Stimulated activated memory B cell treated with anti-CD40 and anti-IgM and Interleukin-4, amounts not matched to agents 10 μg/mL and 1 μg/mL and 100 μg/mL, for 72 hours (primary cell): ENCODE results near the gene TAF11.
"Not testable (repeated sequence)": the region's sequence is repeated elsewhere in the genome, so short reads cannot be mapped to it uniquely, and the experiment has no call there.

Source experiments
- ATAC-seq: fragments of 150-1000 bp; cut with Tn5 transposase; 2 replicates; pipeline ENCODE4 v1.10.0; 2021
- H3K27ac Mint-ChIP-seq: one replicate; pipeline ENCODE4 v1.8.0; 2022; ENCODE audit warnings: mild to moderate bottlenecking, mixed read lengths
- H3K27me3 Mint-ChIP-seq: one replicate; pipeline ENCODE4 v1.8.0; 2022; ENCODE audit warnings: mixed read lengths
- H3K36me3 Mint-ChIP-seq: one replicate; pipeline ENCODE4 v1.8.0; 2022; ENCODE audit warnings: mixed read lengths
- H3K4me1 Mint-ChIP-seq: one replicate; pipeline ENCODE4 v1.8.0; 2022; ENCODE audit warnings: mixed read lengths
- H3K4me3 Mint-ChIP-seq: one replicate; pipeline ENCODE4 v1.8.0; 2022; ENCODE audit warnings: mild to moderate bottlenecking, moderate library complexity, mixed read lengths
- H3K9me3 Mint-ChIP-seq: one replicate; pipeline ENCODE4 v1.8.0; 2022; ENCODE audit warnings: mixed read lengths

Gene TAF11, protein sequence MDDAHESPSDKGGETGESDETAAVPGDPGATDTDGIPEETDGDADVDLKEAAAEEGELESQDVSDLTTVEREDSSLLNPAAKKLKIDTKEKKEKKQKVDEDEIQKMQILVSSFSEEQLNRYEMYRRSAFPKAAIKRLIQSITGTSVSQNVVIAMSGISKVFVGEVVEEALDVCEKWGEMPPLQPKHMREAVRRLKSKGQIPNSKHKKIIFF

DNA sequence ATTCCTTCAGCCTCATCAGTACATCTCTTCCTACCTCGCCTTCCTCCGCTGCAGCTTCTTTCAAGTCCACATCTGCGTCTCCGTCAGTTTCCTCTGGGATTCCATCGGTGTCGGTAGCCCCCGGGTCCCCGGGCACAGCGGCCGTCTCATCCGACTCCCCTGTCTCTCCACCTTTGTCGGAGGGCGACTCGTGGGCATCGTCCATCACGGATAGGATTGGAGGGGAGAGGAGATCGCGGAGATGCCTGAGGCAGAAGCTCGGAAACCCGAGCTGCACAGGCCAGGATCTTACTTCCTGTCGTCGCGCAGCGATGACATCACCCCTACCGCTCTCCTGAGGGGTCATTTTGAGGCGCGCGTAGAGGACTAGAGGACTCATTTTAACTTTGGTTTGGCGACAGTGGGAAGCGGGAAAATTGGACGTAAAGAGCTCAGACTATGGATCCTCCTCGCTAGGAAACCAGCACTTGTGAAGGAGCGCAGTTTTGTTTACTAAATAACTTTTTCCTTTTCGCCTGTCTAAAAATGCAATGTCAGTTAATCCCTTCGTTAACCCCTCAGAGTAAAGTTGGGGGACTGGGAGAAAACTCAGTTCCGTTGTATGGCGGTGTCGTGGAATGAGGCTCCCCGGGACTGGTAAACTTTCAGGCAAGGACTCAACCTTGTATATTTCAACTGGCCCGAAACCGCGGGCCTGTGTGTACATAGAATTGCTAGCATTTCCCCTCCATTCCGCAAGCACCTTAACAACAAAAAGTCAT, at the start of gene TAF11:
TSS of gene TAF11 (minus strand) at position 290 of the 761 bp plus-strand sequence. CDS start at position 205, 85 bp downstream.
- peaks cover 4% of the 10 kb centered on the region for H3K9me3 Mint-ChIP-seq
- peak within 1 kb of the TSS; percentile 97 for H3K27ac Mint-ChIP-seq
- peaks cover 56% of the 10 kb centered on the region for H3K4me1 Mint-ChIP-seq
- no peaks in the 10 kb centered on the region for H3K27me3 Mint-ChIP-seq
- peaks cover 23% of the 10 kb centered on the region for H3K36me3 Mint-ChIP-seq
- peak within 1 kb of the TSS; percentile 99 for H3K4me3 Mint-ChIP-seq
- ATAC-seq = peak; percentile 86

DNA sequence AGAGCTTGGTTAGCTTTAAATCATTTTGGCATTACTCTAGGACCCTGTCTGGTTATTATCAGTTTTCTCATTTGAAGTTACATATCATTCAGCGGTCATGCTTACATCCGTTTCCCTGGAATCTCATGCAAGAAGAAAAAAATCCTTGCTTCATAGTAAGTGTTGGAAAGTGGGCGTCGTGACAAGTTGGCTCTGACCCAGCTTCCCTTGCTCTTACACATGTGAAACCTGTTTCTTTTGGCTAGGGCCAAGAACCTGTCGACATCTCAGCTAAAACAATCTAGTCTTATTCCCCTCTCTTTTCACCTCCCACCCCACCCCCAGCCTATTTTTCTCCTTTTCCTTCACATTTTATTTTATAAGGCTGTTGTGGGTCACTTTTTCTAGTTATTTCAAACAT, 46.7 kb upstream of the TAF11 start:
- Mint-ChIP-seq H3K27me3 (no peaks in the 10 kb centered on the region), H3K36me3 (peaks cover 15% of the 10 kb centered on the region), H3K4me3 (no peak overlapping the region), H3K27ac (no peak overlapping the region), H3K9me3 (no peaks in the 10 kb centered on the region), H3K4me1 (peaks cover 5% of the 10 kb centered on the region)
- no peak for ATAC-seq

DNA sequence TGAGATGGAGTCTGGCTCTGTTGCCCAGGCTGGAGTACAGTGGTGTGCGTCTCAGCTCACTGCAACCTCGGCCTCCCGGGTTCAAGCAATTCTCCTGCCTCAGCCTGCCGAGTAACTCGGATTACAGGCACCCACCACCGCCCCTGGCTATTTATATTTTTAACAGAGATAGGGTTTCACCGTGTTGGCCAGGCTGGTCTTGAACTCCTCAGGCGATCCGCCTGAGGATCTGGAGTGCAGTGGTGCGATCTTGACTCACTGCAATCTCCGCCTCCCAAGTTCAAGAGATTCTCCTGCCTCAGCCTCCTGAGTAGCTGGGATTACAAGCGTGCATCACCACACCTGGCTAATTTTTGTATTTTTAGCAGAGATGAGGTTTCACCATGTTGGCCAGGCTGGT, 44.4 kb upstream of the TAF11 start:
- not testable (repeated sequence) for H3K27me3 Mint-ChIP-seq, ATAC-seq, H3K9me3 Mint-ChIP-seq, H3K4me3 Mint-ChIP-seq, H3K27ac Mint-ChIP-seq
- Mint-ChIP-seq H3K4me1 (peaks cover 28% of the 10 kb centered on the region), H3K36me3 (peaks cover 15% of the 10 kb centered on the region)

DNA sequence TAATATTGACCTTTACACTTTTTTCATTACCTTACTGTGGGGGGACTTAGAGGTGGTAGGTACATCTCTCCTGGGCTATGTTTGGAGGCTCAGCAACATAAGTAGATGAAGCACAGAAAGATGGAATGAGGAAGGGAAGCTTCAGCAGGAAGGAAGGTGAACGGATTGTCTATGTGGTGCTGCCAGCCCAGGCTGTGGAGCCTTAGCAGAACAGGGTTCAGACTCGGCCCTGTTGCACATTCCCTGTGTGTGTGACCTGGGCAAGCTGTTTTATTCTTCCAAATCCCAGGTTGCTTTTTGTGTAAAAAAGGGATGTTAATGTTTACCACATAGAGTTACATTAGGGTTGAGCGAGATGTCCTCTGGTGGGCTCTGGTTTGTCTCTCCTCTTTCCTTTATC, 42.4 kb upstream of the TAF11 start:
- Mint-ChIP-seq H3K4me1 (peaks cover 28% of the 10 kb centered on the region), H3K27me3 (no peaks in the 10 kb centered on the region), H3K9me3 (no peaks in the 10 kb centered on the region), H3K4me3 (no peak overlapping the region), H3K36me3 (peaks cover 15% of the 10 kb centered on the region), H3K27ac (peak overlapping the region; percentile 59)
- ATAC-seq = no peak

DNA sequence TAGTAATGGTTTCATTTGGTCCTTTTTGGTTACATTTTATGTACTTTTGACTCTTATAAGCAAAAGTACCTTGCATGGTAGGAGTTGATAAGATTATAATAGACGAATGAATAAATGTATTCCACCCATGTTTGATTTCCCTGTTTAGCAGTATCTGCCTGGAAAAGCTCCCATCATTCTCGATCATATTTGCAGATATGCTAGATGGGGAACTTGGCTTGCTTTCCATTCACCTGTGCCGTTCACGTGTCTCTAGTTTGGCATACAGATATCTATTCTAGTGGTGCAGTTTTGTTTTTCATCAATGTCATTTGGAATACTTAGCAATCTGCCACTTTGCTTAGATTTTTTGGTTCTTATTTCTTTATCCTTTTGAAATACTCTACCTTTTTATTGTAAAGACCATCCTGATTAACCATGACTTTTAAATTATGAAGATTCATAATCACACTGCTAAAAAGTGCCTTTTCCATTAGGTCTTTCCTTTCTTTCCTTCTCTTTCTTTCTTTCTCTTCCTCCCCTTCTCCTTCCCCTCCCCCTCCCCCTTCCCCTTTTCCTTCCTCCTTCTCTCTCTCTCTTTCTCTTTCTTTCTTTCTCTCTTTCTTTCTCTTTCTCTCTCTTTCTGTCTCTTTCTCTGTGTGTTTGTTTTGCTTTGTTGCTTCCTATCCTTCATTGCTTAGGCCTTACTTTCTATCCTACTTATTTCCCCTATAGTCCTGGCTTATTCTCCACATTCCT, 41.6 kb upstream of the TAF11 start:
- Mint-ChIP-seq H3K27me3 (no peaks in the 10 kb centered on the region), H3K27ac (peak overlapping the region; percentile 59), H3K9me3 (no peaks in the 10 kb centered on the region), H3K4me1 (peaks cover 28% of the 10 kb centered on the region), H3K36me3 (peaks cover 9% of the 10 kb centered on the region), H3K4me3 (no peak overlapping the region)
- no peak for ATAC-seq

DNA sequence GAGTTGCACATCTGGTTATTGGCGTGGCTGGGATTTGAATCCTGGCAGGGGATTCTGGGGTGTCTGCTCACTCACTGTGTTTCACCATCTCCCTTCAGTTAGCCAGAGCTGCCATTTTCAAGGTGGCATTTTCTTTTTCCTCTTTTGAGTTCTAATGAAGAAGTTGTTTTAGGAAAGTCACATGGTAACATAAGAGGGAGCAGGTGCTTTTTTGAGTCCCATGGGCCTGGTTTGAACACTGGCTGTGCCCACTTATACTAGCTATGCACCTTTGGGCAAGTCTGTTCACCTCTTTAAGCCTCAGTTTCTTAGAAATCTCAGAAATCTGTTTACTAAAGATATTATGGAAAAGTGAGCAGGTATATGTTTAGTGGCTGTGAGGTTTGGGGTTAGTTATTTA, 40.9 kb upstream of the TAF11 start:
- no peaks in the 10 kb centered on the region for H3K9me3 Mint-ChIP-seq
- H3K36me3 Mint-ChIP-seq = peaks cover 9% of the 10 kb centered on the region
- peaks cover 28% of the 10 kb centered on the region for H3K4me1 Mint-ChIP-seq
- H3K27me3 Mint-ChIP-seq = no peaks in the 10 kb centered on the region
- peak; percentile 45 for ATAC-seq
- peak overlapping the region; percentile 59 for H3K27ac Mint-ChIP-seq
- H3K4me3 Mint-ChIP-seq = no peak overlapping the region

DNA sequence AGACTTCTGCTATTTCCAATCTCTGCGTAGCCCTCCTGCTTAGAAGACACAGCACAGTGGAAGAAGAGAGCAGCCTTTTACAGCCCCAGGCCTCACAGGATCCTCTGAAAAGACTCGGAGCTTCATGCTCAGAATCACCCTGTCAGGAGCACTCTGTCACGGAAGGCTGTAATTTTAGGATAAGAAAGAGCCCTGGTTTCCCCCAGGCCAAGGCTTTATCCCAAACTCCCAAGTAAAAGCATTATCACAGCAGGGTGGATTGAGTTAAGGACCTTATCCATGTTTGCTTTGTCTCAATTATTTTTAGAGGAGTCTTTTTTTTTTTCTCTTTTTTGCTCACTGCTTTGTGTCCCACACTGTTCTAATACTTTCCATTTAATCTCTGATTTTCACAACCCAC, 40.4 kb upstream of the TAF11 start:
- peaks cover 9% of the 10 kb centered on the region for H3K36me3 Mint-ChIP-seq
- H3K9me3 Mint-ChIP-seq = no peaks in the 10 kb centered on the region
- peaks cover 28% of the 10 kb centered on the region for H3K4me1 Mint-ChIP-seq
- no peaks in the 10 kb centered on the region for H3K27me3 Mint-ChIP-seq
- H3K27ac Mint-ChIP-seq = peak overlapping the region; percentile 59
- ATAC-seq = no peak
- H3K4me3 Mint-ChIP-seq = no peak overlapping the region

DNA sequence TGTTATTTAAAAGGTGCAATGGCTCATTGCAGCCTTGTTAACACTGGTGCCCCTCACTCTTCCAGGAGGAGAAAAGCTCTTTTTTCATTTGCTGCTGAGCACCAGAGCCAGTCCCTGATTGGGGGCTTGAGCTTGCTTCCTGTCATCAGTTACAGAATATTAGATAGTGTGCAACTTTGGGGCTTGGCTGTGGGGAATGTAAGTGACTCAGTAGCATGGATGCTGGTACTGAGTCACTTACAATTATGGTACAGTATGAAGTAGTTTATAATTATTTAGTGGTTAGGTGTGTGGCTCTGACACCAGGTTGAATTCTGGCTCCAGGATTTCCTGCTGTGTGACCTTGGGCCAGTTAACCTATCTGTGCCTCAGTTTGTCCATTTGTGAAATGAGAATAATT, 38.8 kb upstream of the TAF11 start:
- no peak overlapping the region for H3K4me3 Mint-ChIP-seq
- no peak for ATAC-seq
- no peaks in the 10 kb centered on the region for H3K27me3 Mint-ChIP-seq
- H3K4me1 Mint-ChIP-seq = peaks cover 28% of the 10 kb centered on the region
- no peaks in the 10 kb centered on the region for H3K9me3 Mint-ChIP-seq
- no peak overlapping the region for H3K27ac Mint-ChIP-seq
- no peaks in the 10 kb centered on the region for H3K36me3 Mint-ChIP-seq

- ATAC-seq = no peak
- Mint-ChIP-seq H3K4me1 (peaks cover 28% of the 10 kb centered on the region), H3K9me3 (no peaks in the 10 kb centered on the region), H3K36me3 (no peaks in the 10 kb centered on the region), H3K27ac (no peak overlapping the region), H3K4me3 (no peak overlapping the region), H3K27me3 (no peaks in the 10 kb centered on the region)
Observed at GRCh38 chr6:34924831-34925625, 37.2 kb upstream of the TAF11 start.

GRCh38 chr6:34922177-34922663, 34.4 kb upstream of the TAF11 start:
- Mint-ChIP-seq H3K27ac (no peak overlapping the region), H3K27me3 (no peaks in the 10 kb centered on the region), H3K36me3 (no peaks in the 10 kb centered on the region), H3K4me3 (no peak overlapping the region), H3K4me1 (peaks cover 7% of the 10 kb centered on the region), H3K9me3 (no peaks in the 10 kb centered on the region)
- no peak for ATAC-seq

GRCh38 chr6:34920097-34920496, 32.3 kb upstream of the TAF11 start:
- Mint-ChIP-seq H3K27me3 (no peaks in the 10 kb centered on the region), H3K4me1 (peaks cover 7% of the 10 kb centered on the region), H3K4me3 (no peak overlapping the region), H3K36me3 (no peaks in the 10 kb centered on the region), H3K27ac (no peak overlapping the region), H3K9me3 (no peaks in the 10 kb centered on the region)
- no peak for ATAC-seq

GRCh38 chr6:34919651-34920050, 31.8 kb upstream of the TAF11 start:
- Mint-ChIP-seq H3K27ac (no peak overlapping the region), H3K27me3 (no peaks in the 10 kb centered on the region), H3K9me3 (no peaks in the 10 kb centered on the region), H3K36me3 (no peaks in the 10 kb centered on the region), H3K4me1 (peaks cover 7% of the 10 kb centered on the region), H3K4me3 (no peak overlapping the region)
- no peak for ATAC-seq

DNA sequence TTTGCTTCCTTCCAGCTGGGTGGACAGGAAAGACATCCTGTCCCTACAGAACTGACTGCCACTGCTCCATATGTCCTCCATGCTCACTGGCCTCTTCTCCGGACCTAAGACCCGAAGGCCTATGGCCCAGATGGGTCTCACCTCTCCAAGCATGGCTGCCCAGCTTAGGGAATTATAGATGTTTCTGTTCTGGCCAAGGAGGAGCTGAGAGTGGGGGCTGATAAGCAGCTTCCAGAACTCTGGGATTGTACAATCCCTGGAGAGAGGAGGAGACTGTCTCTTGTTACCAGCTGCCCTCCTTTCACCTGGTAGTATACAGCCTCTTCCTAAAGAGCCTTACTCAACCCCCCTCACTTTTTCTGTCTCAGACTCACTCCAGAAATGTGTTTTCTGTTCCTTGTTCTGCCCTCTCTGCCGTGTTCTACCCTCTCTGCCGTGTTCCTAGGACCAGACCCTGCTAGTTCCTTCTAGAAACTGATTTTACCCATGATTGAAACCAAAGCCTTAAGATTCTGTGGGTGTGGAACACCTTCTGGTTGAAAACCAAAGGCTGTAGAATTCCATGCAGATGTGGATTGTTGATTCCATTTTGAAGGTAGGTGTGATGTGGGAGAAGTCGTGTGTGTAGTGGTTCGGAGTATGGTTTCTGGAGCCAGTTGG, 29.9 kb upstream of the TAF11 start:
- no peak for ATAC-seq
- Mint-ChIP-seq H3K9me3 (no peaks in the 10 kb centered on the region), H3K4me3 (no peak overlapping the region)

GRCh38 chr6:34916348-34916967, 28.6 kb upstream of the TAF11 start:
- Mint-ChIP-seq H3K9me3 (no peaks in the 10 kb centered on the region), H3K36me3 (no peaks in the 10 kb centered on the region), H3K27me3 (no peaks in the 10 kb centered on the region), H3K4me1 (peaks cover 24% of the 10 kb centered on the region), H3K4me3 (no peak overlapping the region), H3K27ac (no peak overlapping the region)
- ATAC-seq = no peak

More for the DNA sequence above, 29.9 kb upstream of the TAF11 start:
- no peak overlapping the region for H3K27ac Mint-ChIP-seq
- no peaks in the 10 kb centered on the region for H3K27me3 Mint-ChIP-seq
- H3K36me3 Mint-ChIP-seq = no peaks in the 10 kb centered on the region
- H3K4me1 Mint-ChIP-seq = peaks cover 16% of the 10 kb centered on the region
